BLaER1 treated with 17β-estradiol and CSF1 and Interleukin-3, amounts not matched to agents 10 nM and 100 nM (cell line): ENCODE data around the gene OXA1L.
"Not testable (repeated sequence)": the region's sequence is repeated elsewhere in the genome, so short reads cannot be mapped to it uniquely, and the experiment has no call there.

ENCODE experiments used
- H3K27ac ChIP-seq, 11 experiments: shearing (Covaris generic); formaldehyde crosslinking; 2 replicates each; pipeline ENCODE4 v1.8.1; 2022
- H3K27me3 ChIP-seq, 11 experiments: shearing (Covaris generic); formaldehyde crosslinking; 2 replicates each; pipeline ENCODE4 v1.8.1; 2022
- H3K36me3 ChIP-seq, 11 experiments: shearing (Covaris generic); formaldehyde crosslinking; 2 replicates each; pipeline ENCODE4 v1.8.1; 2022
- H3K4me1 ChIP-seq, 10 experiments: shearing (Covaris generic); formaldehyde crosslinking; 2 replicates each; pipeline ENCODE4 v1.8.1; 2022
- H3K4me2 ChIP-seq, 11 experiments: shearing (Covaris generic); formaldehyde crosslinking; 2 replicates each; pipeline ENCODE4 v1.8.1; 2022
- H3K4me3 ChIP-seq, 10 experiments: shearing (Covaris generic); formaldehyde crosslinking; 2 replicates each; pipeline ENCODE4 v1.8.1; 2022
- H3K9ac ChIP-seq, 11 experiments: shearing (Covaris generic); formaldehyde crosslinking; 2 replicates each; pipeline ENCODE4 v1.8.1; 2022
- H3K9me3 ChIP-seq, 11 experiments: shearing (Covaris generic); formaldehyde crosslinking; replicated peaks in 1 of 11; 2 replicates each; pipeline ENCODE4 v1.8.1; 2022
- H4K20me1 ChIP-seq, 11 experiments: shearing (Covaris generic); formaldehyde crosslinking; 2 replicates each; pipeline ENCODE4 v1.8.1; 2022
- Cebpa-rat ChIP-seq, 11 experiments: shearing (Covaris generic); IDR thresholded peaks; 2 replicates each; pipeline ENCODE4 v1.8.1; 2022

Gene OXA1L

DNA sequence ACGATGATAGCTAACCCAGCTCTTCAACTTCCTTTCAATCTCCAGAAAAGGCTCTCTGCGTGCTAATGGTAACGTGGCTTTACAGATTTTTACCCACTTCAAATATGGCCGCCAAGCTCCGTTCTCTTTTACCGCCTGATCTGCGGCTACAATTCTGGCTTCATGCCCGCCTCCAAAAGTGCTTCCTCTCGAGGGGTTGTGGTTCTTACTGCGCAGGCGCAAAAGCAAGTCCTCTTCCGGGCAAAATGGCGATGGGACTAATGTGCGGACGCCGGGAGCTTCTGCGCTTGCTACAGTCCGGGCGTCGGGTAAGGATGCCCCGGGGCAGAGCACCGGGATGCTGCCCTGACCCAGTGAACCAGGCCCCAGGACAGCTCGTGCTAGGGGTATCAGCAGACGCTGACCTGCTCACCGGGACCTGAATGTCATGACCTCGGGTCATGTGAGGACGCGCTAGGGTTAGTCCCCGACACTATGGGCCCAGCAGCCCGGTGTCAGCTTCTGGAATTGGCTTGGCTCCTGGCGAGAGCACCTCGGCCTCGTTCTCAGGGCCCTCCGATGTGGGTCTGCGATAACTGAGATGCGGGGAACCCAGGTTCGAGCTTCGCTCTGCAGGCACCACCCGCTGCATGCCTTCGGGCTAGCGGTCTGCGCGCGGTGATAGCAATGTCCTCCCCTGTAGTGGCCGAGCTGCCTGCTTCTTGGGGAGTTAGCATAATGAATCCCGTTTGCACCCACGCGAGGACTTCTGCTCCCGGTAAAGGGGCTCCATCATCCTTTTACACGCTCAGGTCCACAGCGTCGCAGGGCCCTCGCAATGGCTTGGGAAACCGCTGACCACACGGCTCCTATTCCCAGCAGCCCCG lies at the start of gene OXA1L:
OXA1L (plus strand) TSS at position 232 of the 866 bp plus-strand sequence; CDS start at position 246, 14 bp downstream.
- H3K9ac ChIP-seq: peak within 1 kb of the TSS; percentile 89 to 96 (median 91)

DNA sequence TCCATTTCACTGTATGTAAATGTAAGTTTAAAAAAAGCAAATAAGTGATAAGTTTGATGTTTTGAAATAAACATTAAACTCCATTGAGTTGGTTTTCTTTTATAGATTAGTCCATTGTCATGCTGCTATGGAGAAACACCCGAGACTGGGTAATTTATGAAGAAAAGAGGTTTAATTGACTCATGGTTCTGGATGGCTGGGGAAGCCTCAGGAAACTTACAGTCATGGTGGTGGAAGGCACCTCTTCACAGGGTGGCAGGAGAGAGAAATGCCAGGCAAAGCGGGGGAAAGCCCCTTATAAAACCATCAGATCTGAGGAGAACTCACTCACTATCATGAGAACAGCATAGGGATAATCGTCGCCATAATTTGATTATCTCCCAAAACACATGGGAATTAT lies 48.4 kb upstream of the OXA1L start:
- Histone ChIP-seq H3K4me3 (no peak overlapping the region), H3K27me3 (no peaks in the 10 kb centered on the region), H3K9ac (no peak overlapping the region), H3K27ac (no peak overlapping the region), H4K20me1 (no peaks in the 10 kb centered on the region), H3K9me3 (peaks cover 0 to 12% (median 6%) of the 10 kb centered on the region in 11 experiments; a peak in 7 of 22 replicates), H3K36me3 (no peaks in the 10 kb centered on the region), H3K4me2 (no peak overlapping the region), H3K4me1 (peaks cover 0 to 6% (median 5%) of the 10 kb centered on the region in 10 experiments; a peak in 6 of 20 replicates)
- no peak for TF ChIP-seq Cebpa-rat (IDR thresholded peaks at IDR 0.05)

More for the DNA sequence above, at the start of gene OXA1L:
- peaks cover 22 to 46% (median 26%) of the 10 kb centered on the region in 10 experiments for H3K4me1 ChIP-seq
- peak within 1 kb of the TSS; percentile 84 to 98 (median 92) for H3K4me3 ChIP-seq
- peaks cover 0 to 24% (median 11%) of the 10 kb centered on the region in 11 experiments; a peak in 8 of 22 replicates for H4K20me1 ChIP-seq
- H3K36me3 ChIP-seq: peaks cover 38 to 45% (median 39%) of the 10 kb centered on the region in 11 experiments
- H3K27me3 ChIP-seq: no peaks in the 10 kb centered on the region
- H3K27ac ChIP-seq: peak within 1 kb of the TSS; percentile 81 to 98 (median 91)
- H3K9me3 ChIP-seq: peaks cover 8 to 17% (median 11%) of the 10 kb centered on the region in 11 experiments
- no peak for TF ChIP-seq Cebpa-rat (IDR thresholded peaks at IDR 0.05)
- H3K4me2 ChIP-seq: peak within 1 kb of the TSS; percentile 87 to 99 (median 95)

DNA sequence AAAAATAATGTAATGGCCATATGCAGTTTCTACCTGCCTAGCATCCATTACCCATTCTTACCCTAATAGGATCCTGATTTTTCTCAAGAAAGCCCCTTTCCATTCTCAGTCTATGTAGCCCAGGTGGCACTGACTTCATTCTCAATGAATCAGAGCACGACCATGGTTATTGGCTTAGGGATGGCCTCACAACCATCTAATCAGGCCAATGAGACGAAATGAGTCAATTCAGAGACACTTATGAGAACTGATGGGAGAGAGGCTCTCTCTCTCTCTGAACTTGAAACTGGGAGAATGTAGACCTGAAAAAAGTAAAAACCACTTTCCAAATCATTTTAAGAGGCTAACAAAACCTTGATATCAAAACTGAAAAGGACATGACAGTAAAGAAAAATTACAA lies 45.3 kb upstream of the OXA1L start:
- no peak for TF ChIP-seq Cebpa-rat (IDR thresholded peaks at IDR 0.05)
- Histone ChIP-seq H3K9ac (no peak overlapping the region), H4K20me1 (no peaks in the 10 kb centered on the region), H3K27ac (no peak overlapping the region), H3K27me3 (no peaks in the 10 kb centered on the region), H3K4me2 (no peak overlapping the region), H3K4me1 (no peaks in the 10 kb centered on the region), H3K4me3 (no peak overlapping the region), H3K9me3 (peaks cover 0 to 12% (median 6%) of the 10 kb centered on the region in 11 experiments; a peak in 7 of 22 replicates), H3K36me3 (no peaks in the 10 kb centered on the region)

DNA sequence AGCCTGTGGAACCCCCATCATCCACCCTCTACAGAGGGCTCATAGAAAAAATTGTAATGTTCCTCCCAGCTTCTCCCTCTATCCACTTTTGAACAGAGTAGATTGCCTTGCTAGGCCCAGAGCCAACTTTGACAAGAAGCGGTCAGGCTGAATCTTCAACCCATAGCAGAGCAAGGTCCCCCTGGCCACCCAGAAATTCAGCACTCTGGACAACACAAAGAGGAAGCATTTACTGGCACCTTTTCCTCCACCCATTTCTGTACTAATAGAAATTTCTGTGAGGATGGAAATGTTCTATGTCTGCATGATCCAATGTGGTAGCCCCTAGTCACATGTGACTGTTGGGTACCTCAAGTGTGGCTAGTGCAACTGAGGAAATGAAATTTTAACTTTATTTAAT lies 42.7 kb upstream of the OXA1L start:
- Histone ChIP-seq H3K4me3 (no peak overlapping the region), H3K9me3 (peaks cover 0 to 12% (median 6%) of the 10 kb centered on the region in 11 experiments; a peak in 7 of 22 replicates), H3K9ac (no peak overlapping the region), H3K27ac (no peak overlapping the region), H3K27me3 (no peaks in the 10 kb centered on the region), H3K4me1 (no peaks in the 10 kb centered on the region), H3K4me2 (no peak overlapping the region), H3K36me3 (no peaks in the 10 kb centered on the region), H4K20me1 (no peaks in the 10 kb centered on the region)
- TF ChIP-seq Cebpa-rat (IDR thresholded peaks at IDR 0.05): no peak

DNA sequence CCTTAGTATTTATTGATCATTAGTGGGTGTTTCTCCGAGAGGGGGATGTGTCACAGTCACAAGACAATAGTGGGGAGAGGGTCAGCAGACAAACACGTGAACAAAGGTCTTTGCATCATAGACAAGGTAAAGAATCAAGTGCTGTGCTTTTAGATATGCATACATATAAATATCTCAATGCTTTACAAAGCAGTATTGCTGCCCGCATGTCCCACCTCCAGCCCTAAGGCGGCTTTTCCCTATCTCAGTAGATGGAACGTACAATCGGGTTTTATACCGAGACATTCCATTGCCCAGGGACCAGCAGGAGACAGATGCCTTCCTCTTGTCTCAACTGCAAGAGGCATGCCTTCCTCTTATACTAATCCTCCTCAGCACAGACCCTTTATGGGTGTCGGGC lies 41.6 kb upstream of the OXA1L start:
- H4K20me1 ChIP-seq, H3K36me3 ChIP-seq, H3K9ac ChIP-seq, H3K4me2 ChIP-seq, H3K4me3 ChIP-seq, H3K27ac ChIP-seq, H3K4me1 ChIP-seq, H3K27me3 ChIP-seq: not testable (repeated sequence)
- H3K9me3 ChIP-seq: peaks cover 0 to 12% (median 6%) of the 10 kb centered on the region in 11 experiments; a peak in 7 of 22 replicates

DNA sequence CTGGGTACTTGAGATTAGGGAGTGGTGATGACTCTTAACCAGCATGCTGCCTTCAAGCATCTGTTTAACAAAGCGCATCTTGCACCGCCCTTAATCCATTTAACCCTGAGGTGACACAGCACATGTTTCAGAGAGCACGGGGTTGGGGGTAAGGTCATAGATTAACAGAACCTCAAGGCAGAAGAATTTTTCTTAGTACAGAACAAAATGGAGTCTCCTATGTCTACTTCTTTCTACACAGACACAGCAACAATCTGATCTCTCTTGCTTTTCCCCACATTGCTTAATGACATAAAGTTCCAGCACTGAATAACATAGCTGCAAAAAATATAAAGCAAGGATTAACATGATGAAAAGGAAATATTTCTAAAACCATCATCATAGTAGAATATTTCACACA lies 41.1 kb upstream of the OXA1L start:
- H3K4me2 ChIP-seq, H3K4me3 ChIP-seq, H3K27me3 ChIP-seq, H3K9ac ChIP-seq, H3K36me3 ChIP-seq, H3K4me1 ChIP-seq, H4K20me1 ChIP-seq, H3K27ac ChIP-seq: not testable (repeated sequence)
- H3K9me3 ChIP-seq: peaks cover 0 to 12% (median 6%) of the 10 kb centered on the region in 11 experiments; a peak in 7 of 22 replicates

DNA sequence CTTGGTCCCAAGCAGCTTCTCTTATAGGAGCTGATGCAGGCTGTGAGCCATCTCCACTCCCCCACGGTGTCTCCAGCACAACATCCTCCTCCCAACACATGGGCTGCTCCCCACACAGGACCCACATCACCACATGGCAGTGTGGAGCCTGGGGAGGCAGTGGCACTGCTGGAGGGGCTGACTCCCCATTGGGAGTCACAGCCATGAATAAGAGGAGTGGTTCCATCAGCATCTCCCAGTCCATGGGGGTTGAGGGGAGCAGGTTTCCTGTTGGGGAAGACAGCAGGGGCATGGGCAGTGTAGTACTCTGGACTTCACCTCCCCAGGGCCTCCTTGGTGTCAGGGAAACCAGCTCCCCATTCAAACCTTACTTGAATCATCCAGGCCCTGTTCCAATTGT lies 40.5 kb upstream of the OXA1L start:
- Histone ChIP-seq H3K27ac (no peak overlapping the region), H3K4me2 (no peak overlapping the region), H4K20me1 (no peaks in the 10 kb centered on the region), H3K9me3 (peaks cover 0 to 12% (median 6%) of the 10 kb centered on the region in 11 experiments; a peak in 7 of 22 replicates), H3K27me3 (no peaks in the 10 kb centered on the region), H3K4me1 (no peaks in the 10 kb centered on the region), H3K4me3 (no peak overlapping the region), H3K36me3 (no peaks in the 10 kb centered on the region), H3K9ac (no peak overlapping the region)
- TF ChIP-seq Cebpa-rat (IDR thresholded peaks at IDR 0.05): no peak

DNA sequence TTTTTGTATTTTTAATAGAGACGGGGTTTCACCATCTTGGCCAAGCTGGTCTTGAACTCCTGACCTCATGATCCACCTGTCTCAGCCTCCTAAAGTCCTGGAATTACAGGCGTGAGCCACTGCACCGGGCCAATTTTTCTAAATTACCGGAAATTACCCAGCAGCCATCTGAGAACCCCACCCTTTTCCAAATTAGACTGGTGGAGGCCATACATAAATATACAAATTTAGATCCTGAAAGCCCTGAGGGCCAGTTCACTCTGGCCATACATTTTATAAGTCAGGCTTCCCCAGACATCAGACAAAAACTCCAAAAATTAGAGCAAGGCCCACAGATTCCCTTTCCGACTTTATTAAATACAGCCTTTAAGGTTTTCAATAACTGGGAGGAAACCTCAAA lies 34.4 kb upstream of the OXA1L start:
- H3K4me2 ChIP-seq, H4K20me1 ChIP-seq, H3K27me3 ChIP-seq, H3K4me1 ChIP-seq, H3K4me3 ChIP-seq, H3K36me3 ChIP-seq, H3K9me3 ChIP-seq, H3K27ac ChIP-seq, H3K9ac ChIP-seq: not testable (repeated sequence)

DNA sequence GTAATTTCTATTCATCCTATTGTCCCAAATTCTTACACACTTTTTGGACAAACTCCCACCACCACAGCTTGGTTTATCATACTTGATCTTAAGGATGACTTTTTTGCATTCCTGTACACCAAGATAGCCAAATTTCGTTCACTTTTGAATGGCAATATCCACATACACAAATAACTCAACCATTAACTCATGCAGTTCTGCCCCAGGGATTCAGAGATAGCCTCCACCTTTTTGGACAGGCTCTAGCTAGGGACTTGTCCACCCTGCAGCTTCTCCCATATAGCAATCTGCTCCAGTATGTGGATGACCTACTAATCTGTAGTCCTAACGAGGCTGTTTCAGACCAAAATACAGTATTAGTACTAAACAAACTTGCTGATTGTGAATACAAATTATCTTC lies 32.7 kb upstream of the OXA1L start:
- H3K27me3 ChIP-seq: no peaks in the 10 kb centered on the region
- no peak for TF ChIP-seq Cebpa-rat (IDR thresholded peaks at IDR 0.05)
- no peak overlapping the region for H3K9ac ChIP-seq
- H3K27ac ChIP-seq: no peak overlapping the region
- H3K4me2 ChIP-seq: no peak overlapping the region
- H3K4me3 ChIP-seq: no peak overlapping the region
- H3K4me1 ChIP-seq: no peaks in the 10 kb centered on the region
- no peaks in the 10 kb centered on the region for H4K20me1 ChIP-seq
- peaks cover 12 to 20% (median 15%) of the 10 kb centered on the region in 11 experiments for H3K9me3 ChIP-seq
- no peaks in the 10 kb centered on the region for H3K36me3 ChIP-seq

DNA sequence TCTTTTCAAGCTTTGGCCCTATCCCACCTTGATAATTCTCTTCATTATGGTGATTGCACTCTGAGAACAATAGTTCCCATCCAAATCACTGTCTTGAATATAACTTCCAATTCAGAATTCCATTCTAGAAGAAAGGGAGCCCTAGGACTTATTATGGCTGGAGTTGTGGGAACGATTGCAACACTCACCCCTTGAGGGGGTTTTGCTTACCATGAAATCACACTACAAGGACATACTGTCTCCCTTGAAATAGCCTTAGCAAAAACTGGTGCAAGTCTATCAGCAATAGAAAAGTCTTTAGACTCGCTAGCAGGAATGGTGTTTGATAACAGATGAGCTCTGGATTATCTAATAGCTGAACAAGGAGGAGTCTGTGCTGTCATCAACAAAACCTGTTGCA lies 31.4 kb upstream of the OXA1L start:
- Histone ChIP-seq H3K9ac (no peak overlapping the region), H3K27me3 (no peaks in the 10 kb centered on the region), H3K4me1 (no peaks in the 10 kb centered on the region), H3K9me3 (peaks cover 13 to 23% (median 20%) of the 10 kb centered on the region in 11 experiments), H4K20me1 (no peaks in the 10 kb centered on the region), H3K36me3 (no peaks in the 10 kb centered on the region), H3K4me2 (no peak overlapping the region), H3K4me3 (no peak overlapping the region), H3K27ac (no peak overlapping the region)
- TF ChIP-seq Cebpa-rat (IDR thresholded peaks at IDR 0.05): no peak

DNA sequence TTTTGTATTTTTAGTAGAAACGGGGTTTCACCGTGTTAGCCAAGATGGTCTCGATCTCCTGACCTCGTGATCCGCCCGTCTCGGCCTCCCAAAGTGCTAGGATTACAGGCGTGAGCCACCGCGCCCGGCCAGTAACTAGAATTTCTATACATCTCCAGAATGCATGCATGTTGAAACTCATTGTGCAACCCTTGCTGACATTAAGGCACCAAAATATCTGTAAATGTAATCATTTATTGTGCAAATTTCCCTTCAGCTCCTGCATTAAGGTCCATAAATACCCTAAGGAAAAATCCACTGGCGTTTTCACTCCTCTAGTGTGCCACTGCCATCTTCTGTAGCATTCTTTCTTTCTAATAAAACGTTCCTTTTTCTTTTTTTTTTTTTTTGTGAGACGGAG lies 30.1 kb upstream of the OXA1L start:
- H3K4me1 ChIP-seq, H4K20me1 ChIP-seq, H3K4me2 ChIP-seq, H3K4me3 ChIP-seq, H3K9ac ChIP-seq, H3K36me3 ChIP-seq, H3K27ac ChIP-seq, H3K27me3 ChIP-seq: not testable (repeated sequence)
- peaks cover 13 to 26% (median 22%) of the 10 kb centered on the region in 11 experiments for H3K9me3 ChIP-seq
